Measurements from ENCODE around the gene TMEM40.

Gene TMEM40

DNA sequence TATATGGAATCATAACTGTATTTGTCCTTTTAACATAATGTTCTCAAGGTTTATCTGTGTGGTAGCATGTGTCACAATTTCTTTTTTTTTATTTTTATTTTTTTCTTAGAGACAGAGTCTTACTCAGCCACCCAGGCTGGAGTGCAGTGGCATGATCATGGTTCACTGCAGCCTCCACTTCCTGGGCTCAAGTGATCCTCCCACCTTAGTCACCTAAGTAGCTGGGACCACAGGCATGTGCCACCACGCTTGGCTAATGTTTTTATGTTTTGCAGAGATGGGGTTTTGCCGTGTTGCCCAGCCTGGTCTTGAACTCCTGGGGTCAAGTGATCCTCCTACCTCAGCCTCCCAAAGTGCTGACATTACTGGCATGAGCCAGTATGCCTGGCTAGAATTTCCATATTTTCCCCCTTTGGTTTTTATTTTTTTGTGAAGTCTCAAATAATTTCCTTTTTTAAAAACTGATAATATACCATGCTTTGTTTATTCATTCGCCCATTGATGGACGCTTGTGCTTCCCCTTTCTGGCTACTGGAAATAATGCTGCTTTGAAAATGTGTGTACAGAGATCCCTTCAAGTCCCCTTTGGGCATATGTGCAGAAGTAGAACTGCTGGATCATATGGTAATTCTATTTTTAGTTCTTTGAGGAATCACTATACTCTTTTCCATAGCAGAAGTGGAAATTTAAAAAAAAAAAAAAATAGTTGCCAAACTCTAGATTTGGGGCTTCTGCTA, 28.4 kb downstream of the TMEM40 start:
- no peak overlapping the region for H3K4me3 ChIP-seq (ENCODE audit: low read length)
- H4K20me1 ChIP-seq (ENCODE audit: control insufficient read depth, insufficient read depth, low read depth, low read length) = no peaks in the 10 kb centered on the region
- H3K4me2 ChIP-seq (ENCODE audit: low read length) = no peak overlapping the region
- peaks cover 14% of the 10 kb centered on the region for H3K4me1 ChIP-seq (ENCODE audit: control insufficient read depth, low read length)
- H3K27me3 ChIP-seq (ENCODE audit: control insufficient read depth, low read length) = no peaks in the 10 kb centered on the region
- H3K9me2 ChIP-seq (replicated peaks; ENCODE audit: control insufficient read depth, low read length) = no peaks in the 10 kb centered on the region
- H3K79me2 ChIP-seq (ENCODE audit: control insufficient read depth, low read length) = no peaks in the 10 kb centered on the region
- no peaks in the 10 kb centered on the region for H3F3A ChIP-seq (ENCODE audit: control insufficient read depth, insufficient read depth)
- H3K36me3 ChIP-seq (ENCODE audit: control insufficient read depth, low read length) = no peaks in the 10 kb centered on the region
- H3K9me3 ChIP-seq (ENCODE audit: control insufficient read depth, insufficient read depth, low read length) = no peaks in the 10 kb centered on the region
- H3K27ac ChIP-seq (ENCODE audit: low read depth, low read length) = no peak overlapping the region
- no peak for TF ChIP-seq EZH2phosphoT487 (IDR thresholded peaks at IDR 0.05; ENCODE audit: borderline replicate concordance, low read length)
- no peak for TF ChIP-seq CTCF (IDR thresholded peaks at IDR 0.05; ENCODE audit: low read depth, low read length, poor library complexity, severe bottlenecking)

- H3K4me3 ChIP-seq (ENCODE audit: low read length) = no peak overlapping the region
- H3K27me3 ChIP-seq (ENCODE audit: control insufficient read depth, low read length) = 0 out of 2 replicates have a peak, but pooled peaks cover 3% of the 10 kb centered on the region
- TF ChIP-seq EZH2phosphoT487 (IDR thresholded peaks at IDR 0.05; ENCODE audit: borderline replicate concordance, low read length) (no peak), CTCF (IDR thresholded peaks at IDR 0.05; ENCODE audit: low read depth, low read length, poor library complexity, severe bottlenecking) (no peak)
- no peaks in the 10 kb centered on the region for H3K36me3 ChIP-seq (ENCODE audit: control insufficient read depth, low read length)
- no peaks in the 10 kb centered on the region for H3K9me2 ChIP-seq (replicated peaks; ENCODE audit: control insufficient read depth, low read length)
- no peaks in the 10 kb centered on the region for H4K20me1 ChIP-seq (ENCODE audit: control insufficient read depth, insufficient read depth, low read depth, low read length)
- H3F3A ChIP-seq (ENCODE audit: control insufficient read depth, insufficient read depth) = no peaks in the 10 kb centered on the region
- H3K4me1 ChIP-seq (ENCODE audit: control insufficient read depth, low read length) = peaks cover 14% of the 10 kb centered on the region
- no peaks in the 10 kb centered on the region for H3K79me2 ChIP-seq (ENCODE audit: control insufficient read depth, low read length)
- no peak overlapping the region for H3K27ac ChIP-seq (ENCODE audit: low read depth, low read length)
- no peak overlapping the region for H3K4me2 ChIP-seq (ENCODE audit: low read length)
- no peaks in the 10 kb centered on the region for H3K9me3 ChIP-seq (ENCODE audit: control insufficient read depth, insufficient read depth, low read length)
Observed at GRCh38 chr3:12729051-12729651, 29.9 kb downstream of the TMEM40 start.

DNA sequence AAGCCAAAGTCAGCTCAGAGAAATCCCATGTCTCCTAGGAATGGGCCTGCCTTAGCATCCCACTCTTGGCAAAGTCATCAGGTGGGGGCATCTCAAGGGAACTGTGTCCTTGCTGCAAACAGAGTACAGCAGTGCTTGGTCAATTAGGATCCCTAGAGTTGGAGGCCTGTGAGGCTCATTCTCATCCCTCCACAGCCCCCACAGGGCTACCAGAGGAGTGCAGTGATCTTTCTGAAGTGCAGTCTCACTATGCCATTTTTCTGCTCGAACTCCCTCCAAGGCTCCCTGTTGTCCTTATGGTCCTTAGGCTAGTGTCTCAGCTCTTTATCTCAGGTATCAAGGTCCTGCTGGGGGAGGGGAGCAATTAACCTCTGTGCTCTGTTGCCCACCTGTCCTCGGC, 31.1 kb downstream of the TMEM40 start:
- Histone ChIP-seq H3K4me3 (ENCODE audit: low read length) (no peak overlapping the region), H3K9me3 (ENCODE audit: control insufficient read depth, insufficient read depth, low read length) (no peaks in the 10 kb centered on the region), H3K79me2 (ENCODE audit: control insufficient read depth, low read length) (no peaks in the 10 kb centered on the region), H4K20me1 (ENCODE audit: control insufficient read depth, insufficient read depth, low read depth, low read length) (no peaks in the 10 kb centered on the region), H3K36me3 (ENCODE audit: control insufficient read depth, low read length) (no peaks in the 10 kb centered on the region), H3K27ac (ENCODE audit: low read depth, low read length) (no peak overlapping the region), H3F3A (ENCODE audit: control insufficient read depth, insufficient read depth) (no peaks in the 10 kb centered on the region), H3K9me2 (replicated peaks; ENCODE audit: control insufficient read depth, low read length) (no peaks in the 10 kb centered on the region), H3K4me2 (ENCODE audit: low read length) (no peak overlapping the region), H3K27me3 (ENCODE audit: control insufficient read depth, low read length) (0 out of 2 replicates have a peak, but pooled peaks cover 3% of the 10 kb centered on the region), H3K4me1 (ENCODE audit: control insufficient read depth, low read length) (peaks cover 14% of the 10 kb centered on the region)
- no peak for TF ChIP-seq EZH2phosphoT487 (IDR thresholded peaks at IDR 0.05; ENCODE audit: borderline replicate concordance, low read length)

DNA sequence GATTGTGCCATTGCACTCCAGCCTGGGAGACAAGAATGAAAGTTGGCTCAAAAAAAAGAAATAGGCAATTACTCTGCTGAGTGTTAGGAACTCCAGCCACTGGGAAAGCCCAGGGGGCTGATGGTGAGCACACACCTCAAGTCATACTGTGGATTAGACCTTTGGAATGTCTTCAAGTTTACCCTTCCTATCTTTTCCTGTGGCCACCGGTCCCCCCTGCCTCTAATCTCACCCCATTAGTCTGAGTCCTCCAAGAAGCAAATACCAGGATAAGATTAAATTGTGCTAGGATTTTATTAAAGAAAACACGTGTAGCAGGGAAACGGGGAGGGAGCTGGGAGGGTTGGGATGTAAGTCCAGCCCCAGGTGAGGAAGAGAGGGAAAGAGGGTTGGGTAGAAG, 31.6 kb downstream of the TMEM40 start:
- H3K9me3 ChIP-seq (ENCODE audit: control insufficient read depth, insufficient read depth, low read length) = no peaks in the 10 kb centered on the region
- H3K4me3 ChIP-seq (ENCODE audit: low read length) = no peak overlapping the region
- H3K27ac ChIP-seq (ENCODE audit: low read depth, low read length) = no peak overlapping the region
- TF ChIP-seq EZH2phosphoT487 (IDR thresholded peaks at IDR 0.05; ENCODE audit: borderline replicate concordance, low read length) (no peak), CTCF (IDR thresholded peaks at IDR 0.05; ENCODE audit: low read depth, low read length, poor library complexity, severe bottlenecking) (no peak)
- H3K9me2 ChIP-seq (replicated peaks; ENCODE audit: control insufficient read depth, low read length) = no peaks in the 10 kb centered on the region
- H3K36me3 ChIP-seq (ENCODE audit: control insufficient read depth, low read length) = no peaks in the 10 kb centered on the region
- no peaks in the 10 kb centered on the region for H3F3A ChIP-seq (ENCODE audit: control insufficient read depth, insufficient read depth)
- H3K4me1 ChIP-seq (ENCODE audit: control insufficient read depth, low read length) = peaks cover 14% of the 10 kb centered on the region
- H4K20me1 ChIP-seq (ENCODE audit: control insufficient read depth, insufficient read depth, low read depth, low read length) = no peaks in the 10 kb centered on the region
- 0 out of 2 replicates have a peak, but pooled peaks cover 3% of the 10 kb centered on the region for H3K27me3 ChIP-seq (ENCODE audit: control insufficient read depth, low read length)
- no peak overlapping the region for H3K4me2 ChIP-seq (ENCODE audit: low read length)
- H3K79me2 ChIP-seq (ENCODE audit: control insufficient read depth, low read length) = no peaks in the 10 kb centered on the region

Data from DOHH2 (cell line).